Retinal pigment epithelial cell (primary cell): Measurements from ENCODE around the gene COQ4.
A peak's percentile ranks its signal among the peaks of the same experiment; 100 is the strongest.
"Not testable (repeated sequence)": the region's sequence is repeated elsewhere in the genome, so short reads cannot be mapped to it uniquely, and the experiment has no call there.

ENCODE experiments used
- DNase-seq: peaks from one replicate; pipeline ENCODE4 v3.0.0-alpha.2; 2010; ENCODE audit warnings: low read depth
- H3K4me3 ChIP-seq: 2 replicates; pipeline ENCODE4 v1.5.1; 2011; ENCODE audit warnings: mild to moderate bottlenecking, low read length, control low read depth, moderate library complexity
- CTCF ChIP-seq: conservative IDR thresholded peaks from 2 replicates; pipeline ENCODE4 v1.5.1; 2011; ENCODE audit warnings: low read depth, low read length, control low read depth, inconsistent platforms

COQ4 gene

DNA sequence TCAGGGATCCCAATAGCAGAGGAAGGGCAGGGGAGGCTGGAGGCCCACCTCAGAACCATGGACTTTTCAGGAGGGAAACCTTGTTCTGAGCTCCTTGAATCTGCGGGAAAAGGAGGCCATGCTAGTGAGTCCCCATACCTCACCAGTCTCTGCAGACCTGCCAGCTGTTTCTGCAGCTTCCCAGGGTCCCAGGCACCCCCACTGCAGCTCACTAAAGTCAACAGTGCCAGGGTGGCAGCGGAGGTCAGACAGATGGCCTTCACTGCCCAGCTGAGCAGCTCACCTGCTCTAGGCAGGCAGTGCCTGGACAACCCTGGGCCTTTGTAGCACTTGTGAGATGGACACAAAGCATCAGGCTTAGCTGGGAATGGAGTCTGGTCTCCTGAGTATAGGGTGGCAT is 13.3 kb downstream of the COQ4 start:
- DNase-seq: no peak
- TF ChIP-seq CTCF: no peak
- no peak overlapping the region for H3K4me3 ChIP-seq

- H3K4me3 ChIP-seq: no peak overlapping the region
- no peak for TF ChIP-seq CTCF
- no peak for DNase-seq
Measured at GRCh38 chr9:128337936-128338335, 15.3 kb downstream of the COQ4 start.

GRCh38 chr9:128338852-128339614 is 16.4 kb downstream of the COQ4 start:
- not testable (repeated sequence) for DNase-seq, H3K4me3 ChIP-seq

- no peak for TF ChIP-seq CTCF
- peak within 1 kb of the TSS; percentile 77 for H3K4me3 ChIP-seq
- no peak for DNase-seq
Measured at GRCh38 chr9:128339761-128340690, 17.4 kb downstream of the COQ4 start, which contains the start of gene SLC27A4. Gene SLC27A4, plus strand, starts transcription at chr9:128340527. Its CDS starts 2,606 bp downstream, at chr9:128343133.

DNA sequence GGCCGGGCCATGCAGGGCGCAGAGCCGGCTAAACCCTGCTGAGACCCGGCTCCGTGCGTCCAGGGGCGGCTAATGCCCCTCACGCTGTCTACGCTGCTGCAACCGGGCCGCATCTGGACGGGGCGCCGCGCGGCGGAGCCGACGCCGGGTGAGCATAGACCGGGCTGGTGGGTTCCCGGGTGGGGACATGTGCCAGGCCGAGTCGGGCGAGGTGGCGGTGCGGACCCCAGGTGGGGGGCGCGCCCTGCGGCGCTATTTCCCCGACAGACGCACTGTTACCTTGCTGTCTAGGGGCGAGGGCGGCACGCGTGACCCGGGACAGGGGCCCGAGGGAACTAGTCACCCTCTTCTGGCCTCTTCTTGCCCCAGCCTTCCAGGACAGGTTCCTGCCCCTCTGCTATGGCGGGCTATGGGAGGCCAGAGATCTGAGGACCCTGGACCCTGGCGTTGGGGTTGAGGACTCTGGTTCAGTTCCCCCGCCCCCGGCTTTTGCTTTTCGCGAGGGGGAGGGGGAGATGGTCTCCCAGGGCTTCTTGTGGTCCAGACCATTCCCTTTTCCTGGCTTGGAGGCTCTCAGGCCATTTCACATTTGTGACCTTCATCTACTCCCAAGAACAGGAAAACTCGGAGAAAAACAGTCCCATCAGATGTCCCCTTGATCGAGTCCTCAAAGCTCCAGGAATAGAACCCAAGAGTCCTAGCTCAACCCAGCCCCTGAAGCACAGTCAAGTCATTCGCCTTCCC is 18.2 kb downstream of the COQ4 start:
- TF ChIP-seq CTCF: no peak
- H3K4me3 ChIP-seq: peak overlapping the region; percentile 67
- DNase-seq: no peak

DNA sequence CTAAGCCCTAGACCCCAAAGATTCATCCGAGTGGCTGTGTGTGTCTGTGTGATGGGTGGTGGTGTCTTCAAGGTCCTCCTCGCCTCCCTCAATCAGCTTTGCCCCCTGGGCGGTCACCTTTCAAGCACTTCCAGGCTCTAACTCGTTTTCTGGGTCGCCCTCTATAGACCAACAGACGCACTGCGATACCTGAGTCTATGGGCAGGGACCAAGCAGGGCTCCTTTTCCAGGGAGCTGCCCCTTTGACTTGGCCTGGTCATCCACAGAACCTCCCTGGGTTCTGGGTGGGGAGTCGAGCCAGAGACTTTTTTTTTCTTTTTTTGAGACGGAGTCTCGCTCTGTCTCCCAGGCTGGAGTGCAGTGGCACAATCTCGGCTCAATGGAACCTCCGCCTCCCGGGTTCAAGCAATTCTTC is 18.8 kb downstream of the COQ4 start:
- peak; percentile 72 for TF ChIP-seq CTCF
- DNase-seq: no peak
- H3K4me3 ChIP-seq: peak overlapping the region; percentile 67
